HepG2 (cell line): ENCODE results near the gene STK10. TPM values are rescaled to one million over a fixed set of nuclear protein-coding genes. Genes with fewer than 3 reads are reported as not detected.

ENCODE experiments used
- FOXP1 ChIP-seq, 2 experiments: fragments of 450-650 bp in 1 of 2; IDR thresholded peaks; 2 replicates each; pipeline ENCODE4 v1.6.1; 2017 to 2018; ENCODE audit warnings: antibody characterized with exemption in 1 of 2
- GTF2F1 ChIP-seq: fragments of 150-350 bp; IDR thresholded peaks from 2 replicates; pipeline ENCODE4 v1.6.1; 2014; ENCODE audit warnings: low read length
- HNF4G ChIP-seq, 2 experiments: sonication (generic) in 1 of 2; formaldehyde crosslinking in 1 of 2; IDR thresholded peaks; 2 replicates each; pipeline versions ENCODE4 v1.4.0 to v1.6.1; 2011 to 2020; ENCODE audit warnings: borderline replicate concordance in 2 of 2, low read depth in 2 of 2, mild to moderate bottlenecking in 2 of 2, low read length in 1 of 2, missing genetic modification reagents in 1 of 2, moderate library complexity in 1 of 2
- KLF16 ChIP-seq, 2 experiments: sonication (generic) in 1 of 2; formaldehyde crosslinking in 1 of 2; IDR thresholded peaks; 2 replicates each; pipeline versions ENCODE4 v1.6.1 to v1.8.0; 2016 to 2023; ENCODE audit warnings: missing genetic modification reagents in 2 of 2, missing compliant biosample characterization in 1 of 2
- MEIS2 ChIP-seq: sonication (generic); formaldehyde crosslinking; IDR thresholded peaks from 2 replicates; pipeline ENCODE4 v1.9.0; 2021; ENCODE audit warnings: mild to moderate bottlenecking, missing genetic modification reagents
- NFAT5 ChIP-seq: sonication (generic); formaldehyde crosslinking; IDR thresholded peaks from 2 replicates; pipeline ENCODE4 v1.4.0; 2020; ENCODE audit warnings: missing genetic modification reagents
- NRL ChIP-seq: sonication (generic); formaldehyde crosslinking; IDR thresholded peaks from 2 replicates; pipeline ENCODE4 v1.5.0; 2020; ENCODE audit warnings: missing genetic modification reagents, mild to moderate bottlenecking, moderate library complexity, borderline replicate concordance
- PRPF4 ChIP-seq: fragments of 200-400 bp; formaldehyde crosslinking; IDR thresholded peaks from 2 replicates; pipeline ENCODE4 v1.6.1; 2016; ENCODE audit warnings: low read length, low read depth; ENCODE audit not compliant: poor library complexity, severe bottlenecking
- RBFOX2 ChIP-seq: fragments of 200-400 bp; formaldehyde crosslinking; IDR thresholded peaks from 2 replicates; pipeline ENCODE4 v1.6.1; 2017; ENCODE audit warnings: low read depth, mild to moderate bottlenecking, low read length
- SAP130 ChIP-seq: IDR thresholded peaks from 2 replicates; pipeline ENCODE4 v1.6.1; 2016; ENCODE audit warnings: low read depth
- SIX4 ChIP-seq: sonication (generic); formaldehyde crosslinking; IDR thresholded peaks from 2 replicates; pipeline ENCODE4 v1.4.0; 2020; ENCODE audit warnings: missing genetic modification reagents
- SMAD1 ChIP-seq: sonication (generic); formaldehyde crosslinking; IDR thresholded peaks from 2 replicates; pipeline ENCODE4 v1.4.0; 2020; ENCODE audit warnings: missing genetic modification reagents, low read depth, mild to moderate bottlenecking, borderline replicate concordance
- SP4 ChIP-seq: sonication (generic); formaldehyde crosslinking; IDR thresholded peaks from 2 replicates; pipeline ENCODE4 v1.8.1; 2023; ENCODE audit warnings: mild to moderate bottlenecking, missing genetic modification reagents
- ZFP37 ChIP-seq: sonication (generic); formaldehyde crosslinking; IDR thresholded peaks from 2 replicates; pipeline ENCODE4 v1.4.0; 2020; ENCODE audit warnings: missing genetic modification reagents, borderline replicate concordance
- ZNF143 ChIP-seq: sonication (generic); formaldehyde crosslinking; IDR thresholded peaks from 2 replicates; pipeline ENCODE4 v1.4.0; 2020; ENCODE audit warnings: missing genetic modification reagents
- ZNF24 ChIP-seq: fragments of 450-650 bp; IDR thresholded peaks from 2 replicates; pipeline ENCODE4 v1.6.1; 2017; ENCODE audit warnings: antibody characterized with exemption, mild to moderate bottlenecking
- ZNF333 ChIP-seq: sonication (generic); formaldehyde crosslinking; IDR thresholded peaks from 2 replicates; pipeline ENCODE4 v1.4.0; 2020; ENCODE audit warnings: mild to moderate bottlenecking, missing genetic modification reagents, borderline replicate concordance
- ZNF354B ChIP-seq: sonication (generic); formaldehyde crosslinking; IDR thresholded peaks from 2 replicates; pipeline ENCODE4 v1.8.0; 2022; ENCODE audit warnings: mild to moderate bottlenecking, missing genetic modification reagents
- ZNF44 ChIP-seq: sonication (generic); formaldehyde crosslinking; IDR thresholded peaks from 2 replicates; pipeline ENCODE4 v1.5.1; 2020; ENCODE audit warnings: mild to moderate bottlenecking, missing genetic modification reagents
- ZNF816 ChIP-seq: sonication (generic); formaldehyde crosslinking; IDR thresholded peaks from 2 replicates; pipeline ENCODE4 v1.8.0; 2022; ENCODE audit warnings: missing genetic modification reagents, mild to moderate bottlenecking, borderline replicate concordance
- polyA plus RNA-seq, 8 experiments: library from polyadenylated mRNA; depleted of rRNA in 3 of 8; stranded (reverse) in 7 of 8; unstranded in 1 of 8; fragments of >200 nt; fragmentation: Illumina TruSeq in 4 of 8; extraction: Trizol in 4 of 8; gene quantifications; 2 replicates each; pipeline versions ENCODE4 v1.2.1 to v1.2.3, GENCODE V29; 2011 to 2016; ENCODE audit warnings: low read depth in 4 of 8, missing spikeins in 1 of 8, mixed read lengths in 1 of 8; ENCODE audit not compliant: insufficient read depth in 1 of 8
- total RNA-seq, 5 experiments: library from RNA; depleted of rRNA; stranded (reverse); fragments of >200 nt; fragmentation: Illumina TruSeq; extraction: Trizol; gene quantifications; 2 replicates each; pipeline ENCODE4 v1.2.3, GENCODE V29; 2016; ENCODE audit warnings: low read depth in 1 of 5
- TF ChIP-seq, protein P1 (sequence below): sonication (generic); formaldehyde crosslinking; conservative IDR thresholded peaks from 2 replicates; pipeline ENCODE4 v1.4.0; 2020; ENCODE audit warnings: missing genetic modification reagents

The STK10 gene
- total and polyA plus RNA-seq, 2 of the 13 experiments (the other 11 are each of a cell fraction or from before 2014, with no cell fraction given) = 7.0 to 7.2 TPM

- TF ChIP-seq NFAT5 (CRISPR knock-in tag) = 0 out of 2 replicates have a peak, but pooled peaks have one; percentile 19
- no peak for TF ChIP-seq GTF2F1
- TF ChIP-seq SMAD1 = peak; percentile 91
- no peak for TF ChIP-seq PRPF4
- peak; percentile 86; the same call in 1 of the 2 replicates for TF ChIP-seq NRL
- TF ChIP-seq ZNF816 (CRISPR knock-in tag) = peak; percentile 78; the same call in 1 of the 2 replicates
- TF ChIP-seq ZNF24 = no peak
- TF ChIP-seq SP4 (CRISPR knock-in tag) = peak; percentile 93
- peak in 1 of 2 experiments; percentile 47; a peak in 2 of 4 replicates for TF ChIP-seq KLF16 (CRISPR knock-in tag; IDR thresholded peaks at IDR 0.05)
- TF ChIP-seq ZNF333 = no peak
- no peak for TF ChIP-seq ZNF44 (CRISPR knock-in tag)
- no peak; the same call in 1 of the 2 replicates for TF ChIP-seq MEIS2 (CRISPR knock-in tag)
- peak; percentile 74; the same call in 1 of the 2 replicates for TF ChIP-seq SAP130
- TF ChIP-seq ZFP37 (CRISPR knock-in tag) = no peak
- TF ChIP-seq ZNF143 (CRISPR knock-in tag) = peak; percentile 91
- TF ChIP-seq ZNF354B = no peak
- no peak for TF ChIP-seq FOXP1 (IDR thresholded peaks at IDR 0.05)
- no peak for TF ChIP-seq FOXP1 (CRISPR knock-in tag; IDR thresholded peaks at IDR 0.05)
- no peak for TF ChIP-seq SIX4 (CRISPR knock-in tag)
- TF ChIP-seq, protein P1, sequence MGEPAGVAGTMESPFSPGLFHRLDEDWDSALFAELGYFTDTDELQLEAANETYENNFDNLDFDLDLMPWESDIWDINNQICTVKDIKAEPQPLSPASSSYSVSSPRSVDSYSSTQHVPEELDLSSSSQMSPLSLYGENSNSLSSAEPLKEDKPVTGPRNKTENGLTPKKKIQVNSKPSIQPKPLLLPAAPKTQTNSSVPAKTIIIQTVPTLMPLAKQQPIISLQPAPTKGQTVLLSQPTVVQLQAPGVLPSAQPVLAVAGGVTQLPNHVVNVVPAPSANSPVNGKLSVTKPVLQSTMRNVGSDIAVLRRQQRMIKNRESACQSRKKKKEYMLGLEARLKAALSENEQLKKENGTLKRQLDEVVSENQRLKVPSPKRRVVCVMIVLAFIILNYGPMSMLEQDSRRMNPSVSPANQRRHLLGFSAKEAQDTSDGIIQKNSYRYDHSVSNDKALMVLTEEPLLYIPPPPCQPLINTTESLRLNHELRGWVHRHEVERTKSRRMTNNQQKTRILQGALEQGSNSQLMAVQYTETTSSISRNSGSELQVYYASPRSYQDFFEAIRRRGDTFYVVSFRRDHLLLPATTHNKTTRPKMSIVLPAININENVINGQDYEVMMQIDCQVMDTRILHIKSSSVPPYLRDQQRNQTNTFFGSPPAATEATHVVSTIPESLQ (CRISPR knock-in tag) = no peak
- TF ChIP-seq HNF4G (IDR thresholded peaks at IDR 0.05; ENCODE audit: borderline replicate concordance, low read depth, low read length) = no peak
- TF ChIP-seq HNF4G (CRISPR knock-in tag; IDR thresholded peaks at IDR 0.05; ENCODE audit: borderline replicate concordance, low read depth) = 0 out of 2 replicates have a peak, but pooled peaks have one; percentile 36
- peak; percentile 56 for TF ChIP-seq RBFOX2
Measured at GRCh38 chr5:172188033-172188892, at the start of gene STK10 (continued).
